SKM-1 treated with dmso at 0.1 percent for 144 hours (cell line): ENCODE results near the gene PRM2.

Experiments used
- DNase-seq: peaks from one replicate; lab custom pipeline; 2025; ENCODE audit not compliant: unreplicated experiment; lab: John Stamatoyannopoulos, UW

The PRM2 gene

GRCh38 chr16:11250786-11251524, 25.3 kb downstream of the PRM2 start:
- DNase-seq = no peak

GRCh38 chr16:11250091-11250785, 26.0 kb downstream of the PRM2 start:
- DNase-seq = no peak

GRCh38 chr16:11249233-11250061, 26.8 kb downstream of the PRM2 start:
- no peak for DNase-seq

GRCh38 chr16:11248133-11248532, 28.1 kb downstream of the PRM2 start:
- no peak for DNase-seq

GRCh38 chr16:11245988-11246387, 30.3 kb downstream of the PRM2 start:
- no peak for DNase-seq

- no peak for DNase-seq
Observed at GRCh38 chr16:11245222-11245737, 31.0 kb downstream of the PRM2 start.

GRCh38 chr16:11242658-11243057, 33.6 kb downstream of the PRM2 start:
- DNase-seq = no peak

- DNase-seq = no peak
Observed at GRCh38 chr16:11241480-11242204, 34.6 kb downstream of the PRM2 start.

- DNase-seq = no peak
Observed at GRCh38 chr16:11240636-11241473, 35.4 kb downstream of the PRM2 start.

GRCh38 chr16:11239644-11240632, 36.3 kb downstream of the PRM2 start:
- no peak for DNase-seq

- DNase-seq = no peak
Observed at GRCh38 chr16:11238272-11239202, 37.7 kb downstream of the PRM2 start.

GRCh38 chr16:11236461-11237254, 39.6 kb downstream of the PRM2 start:
- peak; percentile 98 for DNase-seq

- no peak for DNase-seq
Observed at GRCh38 chr16:11235703-11235991, 40.6 kb downstream of the PRM2 start.

GRCh38 chr16:11234884-11235702, 41.2 kb downstream of the PRM2 start:
- DNase-seq = peak; percentile 32

GRCh38 chr16:11233727-11234376, 42.4 kb downstream of the PRM2 start:
- DNase-seq = peak; percentile 30
